Activated T-helper 1 cell treated with Interleukin-2 at 50 U/mL for 16 hours (primary cell): ENCODE data around the gene RBM48.
"Not testable (repeated sequence)": the region's sequence is repeated elsewhere in the genome, so short reads cannot be mapped to it uniquely, and the experiment has no call there.

ENCODE experiments used
- DNase-seq: peaks from one replicate; pipeline ENCODE4 v3.0.0-alpha.2; 2020; ENCODE audit warnings: low read depth

The RBM48 gene

DNA sequence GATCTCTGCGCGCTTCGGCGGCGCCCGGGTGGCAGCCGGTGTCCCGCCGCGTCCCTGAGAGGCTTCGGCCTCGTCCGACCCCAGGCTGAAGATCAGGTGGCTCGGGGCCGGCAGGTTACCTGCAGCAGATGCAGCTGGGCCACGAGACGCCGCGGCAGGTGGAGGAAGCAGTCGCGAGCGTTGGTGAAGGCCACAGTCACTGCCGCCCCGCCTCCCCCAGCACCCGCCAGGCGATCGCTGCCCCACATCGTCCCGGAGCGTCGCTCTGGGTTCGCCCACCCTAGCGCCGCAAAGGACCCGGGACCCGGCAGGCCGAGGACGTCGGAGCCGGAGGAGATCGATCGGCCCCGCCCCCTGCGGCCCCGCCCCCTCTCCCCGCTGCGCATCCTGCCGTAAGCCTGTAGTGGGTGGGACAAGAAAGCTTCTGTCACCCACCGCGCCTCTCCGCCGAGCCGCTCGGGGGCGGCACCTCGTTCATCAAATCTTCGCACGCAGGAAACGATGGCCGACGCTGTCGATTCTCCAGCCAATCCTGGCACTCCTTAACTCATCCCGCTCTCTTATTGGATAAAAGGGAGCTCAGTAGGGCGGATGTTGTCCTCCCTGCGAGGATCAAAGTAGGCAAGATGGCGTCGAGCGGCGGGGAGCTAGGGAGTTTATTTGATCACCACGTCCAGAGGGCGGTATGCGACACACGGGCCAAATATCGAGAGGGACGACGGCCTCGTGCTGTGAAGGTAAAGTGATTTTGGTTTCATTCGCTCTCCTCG lies at the start of gene RBM48, which contains the start of gene PEX1:
Gene RBM48, plus strand, starts transcription at position 608 of the 770 bp plus-strand sequence. Its CDS starts 19 bp downstream, at position 627.
Gene PEX1, minus strand, starts transcription at position 333 of the 770 bp plus-strand sequence. Its CDS starts 85 bp downstream, at position 248.
- peak; percentile 93 for DNase-seq

GRCh38 chr7:92479146-92479545 lies 49.4 kb upstream of the RBM48 start:
- not testable (repeated sequence) for DNase-seq

GRCh38 chr7:92483624-92484023 lies 45.0 kb upstream of the RBM48 start:
- DNase-seq: not testable (repeated sequence)

DNA sequence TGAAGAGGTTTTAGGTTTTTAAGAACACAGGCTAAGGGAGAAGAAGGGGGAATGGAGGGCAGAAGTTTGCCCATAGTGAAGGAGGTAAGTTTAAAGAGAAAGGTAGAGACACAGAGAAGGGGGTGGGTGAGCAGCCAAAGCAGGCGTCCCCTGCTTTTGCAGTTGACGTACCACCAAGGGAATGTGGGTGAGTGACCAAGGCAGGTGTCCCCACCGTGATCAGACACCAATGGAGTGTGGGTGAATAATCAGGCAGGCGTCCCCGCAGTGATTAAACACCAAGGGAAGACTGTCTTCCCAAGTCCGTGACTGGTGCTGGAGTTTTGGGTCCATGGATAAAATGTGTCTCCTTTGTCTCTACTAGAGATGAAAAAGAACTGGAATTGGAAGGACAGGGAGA lies 44.4 kb upstream of the RBM48 start:
- not testable (repeated sequence) for DNase-seq

GRCh38 chr7:92485267-92485892 lies 43.2 kb upstream of the RBM48 start:
- DNase-seq: no peak

- no peak for DNase-seq
These were observed 42.6 kb upstream of the RBM48 start for GRCh38 chr7:92485974-92486373.

DNA sequence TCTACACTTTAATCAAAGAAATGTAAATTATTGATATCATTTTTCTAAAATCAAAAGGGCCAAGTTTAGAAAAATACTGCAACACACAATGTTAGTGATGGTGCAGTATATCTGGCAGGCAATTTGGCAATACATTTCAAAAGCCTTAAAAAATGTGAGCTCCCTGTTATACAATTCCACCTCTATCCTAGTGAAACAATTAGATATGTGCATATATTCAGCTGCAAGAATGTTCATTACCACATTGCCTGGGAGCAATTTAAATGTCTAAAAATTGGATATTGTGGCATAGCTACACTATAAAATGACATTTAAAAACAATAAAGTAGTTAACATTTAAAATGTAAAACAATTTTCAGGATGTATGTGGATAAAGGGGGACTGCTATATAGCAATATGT lies 40.8 kb upstream of the RBM48 start:
- no peak for DNase-seq

- no peak for DNase-seq
These were observed 39.0 kb upstream of the RBM48 start for GRCh38 chr7:92489634-92490033.

DNA sequence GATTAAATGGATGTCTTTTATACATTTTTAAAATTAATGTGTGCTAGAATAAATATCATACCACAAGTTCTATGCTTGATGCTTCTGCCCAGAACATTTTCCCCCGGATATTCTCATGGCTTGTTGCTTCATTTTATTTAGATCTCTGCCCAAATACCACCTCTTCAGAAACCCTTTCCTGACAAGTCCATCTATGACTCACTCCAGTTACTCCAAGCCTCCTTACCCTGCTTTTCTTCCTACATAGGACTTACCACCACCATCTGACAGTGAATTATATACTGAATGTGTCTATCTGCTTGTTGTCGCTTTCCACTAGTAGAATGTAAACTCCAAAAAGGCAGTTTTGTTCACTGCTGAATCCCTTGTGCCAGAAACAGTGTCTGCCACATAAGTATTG lies 31.7 kb upstream of the RBM48 start:
- no peak for DNase-seq

DNA sequence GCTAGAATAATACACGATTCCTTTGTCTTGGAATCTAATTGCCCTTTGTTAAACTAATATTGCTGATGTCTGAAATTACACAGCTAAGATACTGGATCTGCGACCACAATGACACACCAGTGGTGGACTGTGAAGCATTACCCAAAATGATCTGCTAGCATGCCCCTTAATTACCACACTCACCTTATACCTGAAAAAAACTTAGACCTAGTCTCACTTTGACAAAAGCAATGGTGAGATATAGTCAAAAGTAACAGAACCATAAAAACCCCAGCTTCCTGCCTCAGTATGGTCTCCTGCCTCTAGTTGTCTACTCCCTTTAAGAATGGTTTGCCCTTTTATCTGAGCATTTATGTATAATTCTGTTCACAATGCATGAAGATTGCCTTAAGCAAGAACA lies 30.0 kb upstream of the RBM48 start:
- DNase-seq: no peak

GRCh38 chr7:92503767-92504166 lies 24.8 kb upstream of the RBM48 start:
- DNase-seq: no peak

DNA sequence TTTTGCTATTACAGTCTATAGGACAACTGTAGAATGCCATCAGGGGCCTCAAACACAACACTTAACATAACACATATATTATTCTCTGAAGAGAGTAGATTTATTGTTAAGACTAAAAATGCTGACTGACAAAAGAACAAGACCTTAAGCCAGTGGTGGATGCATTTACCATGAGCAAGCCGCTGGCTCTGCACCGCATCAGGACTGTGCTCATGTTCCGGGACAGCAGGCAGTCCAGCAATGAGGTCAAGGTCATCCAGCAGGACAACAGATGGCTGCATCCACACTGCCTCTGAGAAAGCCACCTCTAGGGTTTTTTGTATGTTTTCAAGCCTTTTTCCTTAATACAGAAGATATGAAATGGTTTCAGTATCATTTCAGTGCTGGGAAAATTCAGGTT lies 24.0 kb upstream of the RBM48 start:
- no peak for DNase-seq

DNA sequence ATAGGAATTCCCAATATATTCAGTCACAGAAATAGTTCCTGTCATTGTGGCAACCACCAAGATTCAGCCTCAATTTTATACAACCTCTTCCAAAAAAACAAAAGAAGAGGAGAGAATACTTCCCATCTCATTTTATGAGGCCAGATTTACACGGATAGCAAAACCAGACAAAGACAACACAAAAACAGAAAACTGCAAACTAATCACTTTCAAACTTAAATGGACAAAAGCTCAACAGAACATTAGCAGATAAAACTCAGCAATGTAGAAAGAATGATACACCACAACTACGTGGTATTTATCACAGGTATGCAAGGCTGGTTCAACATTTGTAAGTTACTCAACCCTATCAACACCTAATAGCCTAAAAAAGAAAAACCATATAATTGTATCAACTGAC lies 22.2 kb upstream of the RBM48 start:
- no peak for DNase-seq

DNA sequence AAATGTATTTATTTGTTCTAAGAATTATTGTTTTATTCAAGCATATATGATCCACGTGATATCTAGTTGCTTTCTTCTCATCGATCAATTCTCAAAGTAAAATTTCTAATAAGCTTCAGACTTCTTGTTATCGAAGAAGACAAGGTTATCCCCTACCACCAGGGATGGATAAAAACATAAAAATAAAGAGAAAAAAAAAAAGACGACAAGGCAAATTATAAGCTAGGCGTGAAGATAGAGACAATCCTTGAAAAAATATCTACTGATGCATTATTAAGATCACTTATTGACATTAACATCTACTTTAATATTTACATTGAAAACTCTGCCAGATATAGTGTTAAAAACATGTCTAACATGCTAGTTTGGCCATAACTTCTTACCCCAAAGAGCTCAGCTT lies 19.6 kb upstream of the RBM48 start:
- DNase-seq: no peak

- no peak for DNase-seq
These were observed 15.3 kb upstream of the RBM48 start for GRCh38 chr7:92513167-92513902.

GRCh38 chr7:92517631-92518030 lies 11.0 kb upstream of the RBM48 start:
- DNase-seq: no peak

DNA sequence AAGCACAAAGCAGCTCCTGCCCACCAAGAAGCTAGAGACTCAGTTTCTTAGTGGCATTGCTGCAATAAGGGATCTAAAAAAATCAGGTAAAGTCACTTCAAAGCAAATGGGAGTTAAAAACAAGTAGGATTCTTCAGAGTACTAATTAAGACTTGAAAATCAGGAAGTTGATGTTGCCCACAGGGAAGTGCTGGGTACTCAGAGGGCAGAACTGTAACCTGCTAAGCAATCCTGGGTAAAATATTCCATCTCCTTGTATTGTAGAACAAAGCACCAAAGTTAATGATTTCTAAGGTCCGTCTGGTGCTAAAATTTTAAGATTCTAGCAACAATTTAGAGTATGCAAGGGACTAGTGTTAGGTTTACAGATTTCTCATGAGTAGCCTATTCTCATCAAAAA lies 8.6 kb upstream of the RBM48 start:
- DNase-seq: no peak

- DNase-seq: no peak
These were observed 5.5 kb upstream of the RBM48 start for GRCh38 chr7:92523110-92523509.

GRCh38 chr7:92527300-92528187 lies 1.1 kb upstream of the RBM48 start:
- peak; percentile 29 for DNase-seq

- no peak for DNase-seq
These were observed 316 bp downstream of the RBM48 start for GRCh38 chr7:92528958-92529264.

DNA sequence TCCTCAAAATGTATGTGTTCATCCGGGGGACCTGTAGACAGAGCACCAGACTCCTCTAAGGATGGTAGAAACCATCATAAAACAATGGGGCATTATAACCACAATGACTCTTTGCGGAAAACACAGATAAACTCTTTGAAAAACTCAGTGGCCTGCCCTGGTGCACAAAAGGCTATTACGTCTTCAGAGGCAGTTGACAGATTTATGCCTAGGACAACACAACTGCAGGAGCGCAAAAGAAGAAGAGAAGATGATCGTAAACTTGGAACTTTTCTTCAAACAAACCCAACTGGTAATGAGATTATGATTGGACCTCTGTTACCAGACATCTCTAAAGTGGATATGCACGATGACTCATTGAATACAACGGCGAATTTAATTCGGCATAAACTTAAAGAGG lies 6.0 kb downstream of the RBM48 start:
- no peak for DNase-seq

- DNase-seq: not testable (repeated sequence)
These were observed 14.9 kb downstream of the RBM48 start for GRCh38 chr7:92543542-92543941.
